ENCODE measurements around the gene MYT1. TPM values are rescaled to one million over a fixed set of nuclear protein-coding genes. Genes with fewer than 3 reads are reported as not detected.

MYT1 gene
- total RNA-seq, 1 donor from 2014 or later: 1.2 TPM

DNA sequence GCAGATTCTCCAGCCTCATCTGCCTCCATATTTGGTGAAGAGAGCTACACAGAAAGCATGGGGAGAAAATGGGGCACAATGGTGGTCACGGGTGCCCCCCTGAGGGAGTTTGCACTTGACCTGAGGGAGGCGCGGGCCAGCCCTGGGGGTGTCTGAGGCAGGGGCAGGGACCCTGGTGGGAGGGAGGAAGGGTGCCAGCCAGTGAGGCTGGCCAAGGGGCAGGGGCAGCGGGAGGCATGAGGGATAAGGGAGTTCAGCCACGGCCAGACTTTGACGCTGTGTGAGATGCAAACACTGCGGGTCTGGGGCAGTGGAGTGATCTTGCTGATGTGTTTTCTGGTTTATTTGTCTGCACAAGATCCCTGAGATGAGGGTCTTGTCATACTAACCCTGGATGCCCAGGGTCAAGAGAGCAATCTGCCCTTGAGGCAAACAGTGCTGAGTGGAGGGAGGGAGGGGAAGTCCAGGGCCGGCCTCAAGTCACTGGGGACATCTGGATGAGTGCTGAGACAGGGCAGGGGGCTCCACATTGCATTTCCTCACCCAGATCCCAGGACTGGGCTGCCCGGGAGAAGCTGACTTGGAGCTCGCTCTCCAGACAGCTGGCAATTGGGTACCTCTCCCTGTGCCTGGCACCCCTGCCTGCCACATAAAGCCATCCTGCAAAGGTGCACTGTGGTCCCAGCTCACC is 82.5 kb downstream of the MYT1 start:
- Mint-ChIP-seq H3K36me3 (no peaks in the 10 kb centered on the region), H3K9me3 (no peaks in the 10 kb centered on the region), H3K27ac (no peak overlapping the region), H3K4me3 (no peak overlapping the region), H3K4me1 (no peaks in the 10 kb centered on the region), H3K27me3 (ENCODE audit: insufficient read depth, low read depth) (peaks cover 5% of the 10 kb centered on the region)
- H3K79me2 ChIP-seq (ENCODE audit: low read depth): no peaks in the 10 kb centered on the region
- no peak overlapping the region for H3K27ac ChIP-seq
- no peak for DNase-seq (ENCODE audit: low spot score)
- H3F3A ChIP-seq (ENCODE audit: low read depth): no peaks in the 10 kb centered on the region
- peaks cover 19% of the 10 kb centered on the region for H3K27me3 ChIP-seq
- H3K4me2 ChIP-seq: no peak overlapping the region
- H3K36me3 ChIP-seq: no peaks in the 10 kb centered on the region
- H4K20me1 ChIP-seq (ENCODE audit: low read depth): no peaks in the 10 kb centered on the region
- no peaks in the 10 kb centered on the region for H3K9me3 ChIP-seq (ENCODE audit: low read depth)
- no peak overlapping the region for H2AFZ ChIP-seq (replicated peaks)
- no peaks in the 10 kb centered on the region for H3K4me1 ChIP-seq
- H3K9ac ChIP-seq: no peak overlapping the region
- H3K4me3 ChIP-seq: no peak overlapping the region
- TF ChIP-seq EZH2 (IDR thresholded peaks at IDR 0.05): no peak
- TF ChIP-seq, protein P1, sequence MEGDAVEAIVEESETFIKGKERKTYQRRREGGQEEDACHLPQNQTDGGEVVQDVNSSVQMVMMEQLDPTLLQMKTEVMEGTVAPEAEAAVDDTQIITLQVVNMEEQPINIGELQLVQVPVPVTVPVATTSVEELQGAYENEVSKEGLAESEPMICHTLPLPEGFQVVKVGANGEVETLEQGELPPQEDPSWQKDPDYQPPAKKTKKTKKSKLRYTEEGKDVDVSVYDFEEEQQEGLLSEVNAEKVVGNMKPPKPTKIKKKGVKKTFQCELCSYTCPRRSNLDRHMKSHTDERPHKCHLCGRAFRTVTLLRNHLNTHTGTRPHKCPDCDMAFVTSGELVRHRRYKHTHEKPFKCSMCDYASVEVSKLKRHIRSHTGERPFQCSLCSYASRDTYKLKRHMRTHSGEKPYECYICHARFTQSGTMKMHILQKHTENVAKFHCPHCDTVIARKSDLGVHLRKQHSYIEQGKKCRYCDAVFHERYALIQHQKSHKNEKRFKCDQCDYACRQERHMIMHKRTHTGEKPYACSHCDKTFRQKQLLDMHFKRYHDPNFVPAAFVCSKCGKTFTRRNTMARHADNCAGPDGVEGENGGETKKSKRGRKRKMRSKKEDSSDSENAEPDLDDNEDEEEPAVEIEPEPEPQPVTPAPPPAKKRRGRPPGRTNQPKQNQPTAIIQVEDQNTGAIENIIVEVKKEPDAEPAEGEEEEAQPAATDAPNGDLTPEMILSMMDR (IDR thresholded peaks at IDR 0.05): no peak
- no peak for TF ChIP-seq EZH2phosphoT487 (IDR thresholded peaks at IDR 0.05)

DNA sequence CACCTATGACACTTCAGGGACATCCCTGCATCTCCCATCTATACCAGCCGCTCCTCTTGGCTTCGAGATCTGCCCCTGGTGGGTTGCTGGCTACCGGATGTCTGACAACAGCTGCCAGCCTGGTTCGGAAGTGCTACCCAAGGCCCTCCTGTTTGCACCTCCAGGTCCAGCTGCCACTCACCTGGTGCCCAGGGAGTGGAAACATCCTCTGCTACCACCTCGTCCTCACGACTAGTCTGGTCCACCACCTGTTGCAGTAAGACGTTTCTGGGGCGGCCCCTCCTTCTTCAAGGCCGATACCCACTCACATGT is 83.0 kb downstream of the MYT1 start:
- Mint-ChIP-seq H3K36me3 (no peaks in the 10 kb centered on the region), H3K27ac (no peak overlapping the region), H3K4me1 (no peaks in the 10 kb centered on the region), H3K9me3 (no peaks in the 10 kb centered on the region), H3K4me3 (no peak overlapping the region), H3K27me3 (ENCODE audit: insufficient read depth, low read depth) (peaks cover 5% of the 10 kb centered on the region)
- Histone ChIP-seq H3K27me3 (peaks cover 19% of the 10 kb centered on the region), H3K4me3 (no peak overlapping the region), H3K79me2 (ENCODE audit: low read depth) (no peaks in the 10 kb centered on the region), H3K9me3 (ENCODE audit: low read depth) (no peaks in the 10 kb centered on the region), H4K20me1 (ENCODE audit: low read depth) (no peaks in the 10 kb centered on the region), H3K27ac (no peak overlapping the region), H3K9ac (no peak overlapping the region), H3F3A (ENCODE audit: low read depth) (no peaks in the 10 kb centered on the region), H3K36me3 (no peaks in the 10 kb centered on the region), H3K4me2 (no peak overlapping the region), H2AFZ (replicated peaks) (no peak overlapping the region), H3K4me1 (no peaks in the 10 kb centered on the region)
- TF ChIP-seq EZH2 (IDR thresholded peaks at IDR 0.05): no peak
- TF ChIP-seq, protein P1 (IDR thresholded peaks at IDR 0.05): no peak
- no peak for TF ChIP-seq EZH2phosphoT487 (IDR thresholded peaks at IDR 0.05)
- DNase-seq (ENCODE audit: low spot score): no peak

DNA sequence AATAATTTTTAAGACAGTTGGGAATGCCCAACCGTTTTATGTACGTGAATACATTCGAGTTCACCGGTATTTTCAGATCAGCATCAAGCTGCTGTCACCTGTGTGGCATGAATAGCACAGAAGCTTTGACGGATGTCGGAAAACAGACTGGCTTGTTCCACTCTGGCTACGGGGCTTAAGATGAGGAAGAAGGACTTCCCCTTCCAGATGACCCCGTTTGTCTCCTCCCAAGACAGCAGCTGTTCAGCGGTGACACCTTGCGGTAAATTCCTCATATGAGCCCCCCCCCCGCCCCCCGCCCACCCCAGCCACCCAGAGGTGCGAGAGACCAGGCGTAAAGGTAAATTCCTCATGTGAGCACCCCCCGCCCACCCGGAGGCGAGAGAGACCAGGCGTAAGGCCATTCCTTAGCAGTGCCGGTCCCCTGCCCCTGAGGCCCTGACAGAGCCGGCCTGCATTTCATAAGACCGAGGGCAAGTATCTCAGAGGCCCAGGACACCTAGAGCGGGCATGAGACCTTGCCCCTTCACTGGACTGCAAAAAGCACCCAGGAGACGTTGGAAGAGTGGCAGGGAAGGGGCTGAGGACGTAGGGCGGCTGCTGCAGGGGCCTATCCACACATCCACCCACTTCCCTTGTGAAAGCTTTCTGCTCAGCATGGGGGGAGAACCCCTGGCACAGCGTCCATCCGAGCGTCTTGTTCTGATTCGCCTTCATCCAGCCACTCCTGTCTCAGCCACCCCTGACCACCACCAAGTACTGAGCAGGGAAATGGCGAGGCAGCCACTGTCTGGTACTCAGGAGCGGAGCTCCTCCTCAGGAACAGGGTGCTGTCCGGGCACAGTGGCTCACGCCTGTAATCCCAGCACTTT is 84.0 kb downstream of the MYT1 start:
- peak; percentile 19 for DNase-seq (ENCODE audit: low spot score)
- Mint-ChIP-seq H3K9me3 (no peaks in the 10 kb centered on the region), H3K4me3 (no peak overlapping the region), H3K4me1 (no peaks in the 10 kb centered on the region), H3K36me3 (no peaks in the 10 kb centered on the region), H3K27me3 (ENCODE audit: insufficient read depth, low read depth) (peaks cover 5% of the 10 kb centered on the region), H3K27ac (no peak overlapping the region)
- no peaks in the 10 kb centered on the region for H3K9me3 ChIP-seq (ENCODE audit: low read depth)
- H3K9ac ChIP-seq: no peak overlapping the region
- peaks cover 19% of the 10 kb centered on the region for H3K27me3 ChIP-seq
- no peaks in the 10 kb centered on the region for H3K36me3 ChIP-seq
- H4K20me1 ChIP-seq (ENCODE audit: low read depth): no peaks in the 10 kb centered on the region
- H2AFZ ChIP-seq (replicated peaks): no peak overlapping the region
- no peaks in the 10 kb centered on the region for H3K4me1 ChIP-seq
- TF ChIP-seq, protein P1 (IDR thresholded peaks at IDR 0.05): no peak
- TF ChIP-seq EZH2 (IDR thresholded peaks at IDR 0.05) (no peak), EZH2phosphoT487 (IDR thresholded peaks at IDR 0.05) (no peak)
- H3K4me2 ChIP-seq: no peak overlapping the region
- no peaks in the 10 kb centered on the region for H3K79me2 ChIP-seq (ENCODE audit: low read depth)
- no peaks in the 10 kb centered on the region for H3F3A ChIP-seq (ENCODE audit: low read depth)
- H3K27ac ChIP-seq: no peak overlapping the region
- H3K4me3 ChIP-seq: no peak overlapping the region

All from neural progenitor cell (in vitro differentiated cells).